GM20431 (cell line): ENCODE measurements around the gene MAP1S.
"Not testable (repeated sequence)": the region's sequence is repeated elsewhere in the genome, so short reads cannot be mapped to it uniquely, and the experiment has no call there.

ENCODE experiments used
- in situ Hi-C: fragments of 300-500 bp; cut with MseI, MboI; formaldehyde crosslinking; loops from one replicate; pipeline ENCODE4 v1.15.0; 2020; ENCODE audit warnings: low sequenced_read_pairs; ENCODE audit not compliant: unreplicated experiment

The MAP1S gene

GRCh38 chr19:17783721-17784120 is 64.4 kb downstream of the MAP1S start:
- in situ Hi-C loops: not testable (repeated sequence)
